GM18870 (cell line): ENCODE data around the gene VSIG8.

Experiments
- ATAC-seq: cut with Tn5 transposase; IDR thresholded peaks from one replicate; pipeline ENCODE4 v1.9.1; 2021; ENCODE audit warnings: moderate library complexity; ENCODE audit not compliant: unreplicated experiment

Gene VSIG8

GRCh38 chr1:159859767-159860322 lies 2.6 kb downstream of the VSIG8 start:
- no peak for ATAC-seq

- no peak for ATAC-seq
Observed at GRCh38 chr1:159857889-159858288, 4.6 kb downstream of the VSIG8 start.

GRCh38 chr1:159856576-159856975 lies 5.9 kb downstream of the VSIG8 start:
- no peak for ATAC-seq

GRCh38 chr1:159855709-159856108 lies 6.7 kb downstream of the VSIG8 start:
- ATAC-seq, result no peak

- no peak for ATAC-seq
Observed at GRCh38 chr1:159854693-159855192, 7.7 kb downstream of the VSIG8 start.

GRCh38 chr1:159854116-159854692 lies 8.3 kb downstream of the VSIG8 start:
- no peak for ATAC-seq

- ATAC-seq, result no peak
Observed at GRCh38 chr1:159853417-159854115, 8.9 kb downstream of the VSIG8 start.

- ATAC-seq, result no peak
Observed at GRCh38 chr1:159851407-159851806, 11.1 kb downstream of the VSIG8 start.

- ATAC-seq, result no peak
Observed at GRCh38 chr1:159849626-159850366, 12.7 kb downstream of the VSIG8 start.

GRCh38 chr1:159848326-159848725 lies 14.1 kb downstream of the VSIG8 start:
- no peak for ATAC-seq

- ATAC-seq, result no peak
Observed at GRCh38 chr1:159847231-159847630, 15.2 kb downstream of the VSIG8 start.

GRCh38 chr1:159845751-159846629 lies 16.5 kb downstream of the VSIG8 start:
- ATAC-seq, result no peak

- no peak for ATAC-seq
Observed at GRCh38 chr1:159843459-159843858, 19.0 kb downstream of the VSIG8 start.

GRCh38 chr1:159841749-159842148 lies 20.7 kb downstream of the VSIG8 start:
- no peak for ATAC-seq

GRCh38 chr1:159839116-159839849 lies 23.2 kb downstream of the VSIG8 start:
- ATAC-seq, result peak; percentile 61

- peak; percentile 69 for ATAC-seq
Observed at GRCh38 chr1:159838715-159839114, 23.7 kb downstream of the VSIG8 start.

GRCh38 chr1:159835862-159836525 lies 26.5 kb downstream of the VSIG8 start:
- no peak for ATAC-seq

GRCh38 chr1:159835356-159835755 lies 27.1 kb downstream of the VSIG8 start:
- no peak for ATAC-seq

- no peak for ATAC-seq
Observed at GRCh38 chr1:159832309-159832708, 30.1 kb downstream of the VSIG8 start.
